ENCODE results near the gene PPP1R12A.

PPP1R12A gene

GRCh38 chr12:79874665-79875064 is 60.2 kb downstream of the PPP1R12A start:
- in situ Hi-C loops (cut with MboI; ENCODE audit: low pct_unique_long_range_greater_than_20kb, low sequenced_read_pairs, unreplicated experiment), result no loop called here
- TF ChIP-seq CTCF (IDR thresholded peaks at IDR 0.05; ENCODE audit: extremely low read depth, insufficient read depth, missing control alignments), result no peak
- DNase-seq (ENCODE audit: low spot score), result no peak

- in situ Hi-C loops (cut with MboI; ENCODE audit: low pct_unique_long_range_greater_than_20kb, low sequenced_read_pairs, unreplicated experiment), result no loop called here
- no peak for TF ChIP-seq CTCF (IDR thresholded peaks at IDR 0.05; ENCODE audit: extremely low read depth, insufficient read depth, missing control alignments)
- DNase-seq (ENCODE audit: low spot score), result no peak
Measured at GRCh38 chr12:79873201-79873600, 61.7 kb downstream of the PPP1R12A start.

GRCh38 chr12:79871621-79872020 is 63.3 kb downstream of the PPP1R12A start:
- no peak for DNase-seq (ENCODE audit: low spot score)
- TF ChIP-seq CTCF (IDR thresholded peaks at IDR 0.05; ENCODE audit: extremely low read depth, insufficient read depth, missing control alignments), result no peak
- in situ Hi-C loops (cut with MboI; ENCODE audit: low pct_unique_long_range_greater_than_20kb, low sequenced_read_pairs, unreplicated experiment), result no loop called here

GRCh38 chr12:79870916-79871315 is 64.0 kb downstream of the PPP1R12A start:
- no peak for DNase-seq (ENCODE audit: low spot score)
- in situ Hi-C loops (cut with MboI; ENCODE audit: low pct_unique_long_range_greater_than_20kb, low sequenced_read_pairs, unreplicated experiment), result no loop called here
- no peak for TF ChIP-seq CTCF (IDR thresholded peaks at IDR 0.05; ENCODE audit: extremely low read depth, insufficient read depth, missing control alignments)

- in situ Hi-C loops (cut with MboI; ENCODE audit: low pct_unique_long_range_greater_than_20kb, low sequenced_read_pairs, unreplicated experiment), result no loop called here
- no peak for DNase-seq (ENCODE audit: low spot score)
- TF ChIP-seq CTCF (IDR thresholded peaks at IDR 0.05; ENCODE audit: extremely low read depth, insufficient read depth, missing control alignments), result no peak
Measured at GRCh38 chr12:79859646-79860045, 75.3 kb downstream of the PPP1R12A start.

GRCh38 chr12:79858518-79858917 is 76.4 kb downstream of the PPP1R12A start:
- DNase-seq (ENCODE audit: low spot score), result no peak
- no peak for TF ChIP-seq CTCF (IDR thresholded peaks at IDR 0.05; ENCODE audit: extremely low read depth, insufficient read depth, missing control alignments)
- in situ Hi-C loops (cut with MboI; ENCODE audit: low pct_unique_long_range_greater_than_20kb, low sequenced_read_pairs, unreplicated experiment), result no loop called here

- DNase-seq (ENCODE audit: low spot score), result no peak
- no peak for TF ChIP-seq CTCF (IDR thresholded peaks at IDR 0.05; ENCODE audit: extremely low read depth, insufficient read depth, missing control alignments)
- in situ Hi-C loops (cut with MboI; ENCODE audit: low pct_unique_long_range_greater_than_20kb, low sequenced_read_pairs, unreplicated experiment), result no loop called here
Measured at GRCh38 chr12:79857675-79858074, 77.2 kb downstream of the PPP1R12A start.

Measured in GM13977 (cell line).